IMR-90 (cell line): ENCODE results near the gene UPK1B. TPM values are rescaled to one million over a fixed set of nuclear protein-coding genes. Genes with fewer than 3 reads are reported as not detected.

Source experiments
- ATAC-seq: fragments of 200-7000 bp; cut with Tn5 transposase; 2 replicates; pipeline ENCODE4 v1.9.1; 2020; ENCODE audit warnings: low read depth, mild to moderate bottlenecking, moderate library complexity
- BruUV-seq: library from RNA; stranded (reverse); fragments of 400-500 nt; replicated peaks from 2 replicates; lab custom pipeline; 2021; lab: Mats Ljungman, UMichigan
- CTCF ChIA-PET: fragments of 300-600 bp; formaldehyde crosslinking; extraction: SDS; loops from one replicate; lab custom pipeline; 2021; ENCODE audit warnings: antibody characterized with exemption; lab: Yijun Ruan, JAX
- POLR2A ChIA-PET: fragments of 300-600 bp; sonication (Branson Sonifier 250); formaldehyde crosslinking; loops from one replicate; lab custom pipeline; 2022; ENCODE audit warnings: antibody characterized with exemption; ENCODE audit not compliant: unreplicated experiment; lab: Charles Lee
- DNase-seq: peaks from one replicate; pipeline ENCODE4 v3.0.0; 2013
- H2AFZ ChIP-seq: replicated peaks from 2 replicates; pipeline ENCODE3; 2013; ENCODE audit warnings: low read length, mild to moderate bottlenecking; ENCODE audit not compliant: poor library complexity
- H2AK5ac ChIP-seq: 2 replicates; pipeline ENCODE4 v1.6.1; 2013; ENCODE audit warnings: low read depth, low read length, inconsistent platforms
- H2AK9ac ChIP-seq: replicated peaks from 2 replicates; pipeline ENCODE3; 2013; ENCODE audit warnings: mild to moderate bottlenecking, low read depth, low read length, moderate library complexity; ENCODE audit not compliant: poor library complexity
- H2BK120ac ChIP-seq: 2 replicates; pipeline ENCODE4 v1.6.1; 2013; ENCODE audit warnings: low read depth, low read length, inconsistent platforms
- H2BK15ac ChIP-seq: 3 replicates; pipeline ENCODE4 v1.6.1; 2013; ENCODE audit warnings: low read depth, low read length, inconsistent platforms
- H2BK20ac ChIP-seq: 2 replicates; pipeline ENCODE4 v1.6.1; 2013; ENCODE audit warnings: low read depth, mild to moderate bottlenecking, inconsistent platforms, low read length, moderate library complexity
- H2BK5ac ChIP-seq: 2 replicates; pipeline ENCODE4 v1.6.1; 2013; ENCODE audit warnings: mild to moderate bottlenecking, low read depth, low read length, inconsistent platforms; ENCODE audit not compliant: poor library complexity, severe bottlenecking
- H3K14ac ChIP-seq: replicated peaks from 2 replicates; pipeline ENCODE4 v1.6.1; 2013; ENCODE audit warnings: low read depth, low read length, inconsistent platforms
- H3K18ac ChIP-seq: 2 replicates; pipeline ENCODE4 v1.6.1; 2013; ENCODE audit warnings: low read depth, low read length, control low read depth
- H3K23ac ChIP-seq: 2 replicates; pipeline ENCODE4 v1.6.1; 2013; ENCODE audit warnings: low read depth, low read length, inconsistent platforms
- H3K27ac ChIP-seq: 2 replicates; pipeline ENCODE4 v1.5.1; 2013; ENCODE audit warnings: mild to moderate bottlenecking, control low read depth, low read length; ENCODE audit not compliant: insufficient read depth
- H3K27me3 ChIP-seq: 2 replicates; pipeline ENCODE4 v1.6.1; 2013; ENCODE audit warnings: low read length; ENCODE audit not compliant: control insufficient read depth, insufficient read depth
- H3K36me3 ChIP-seq: 2 replicates; pipeline ENCODE4 v1.6.1; 2013; ENCODE audit warnings: low read length, mixed read lengths; ENCODE audit not compliant: control insufficient read depth, insufficient read depth
- H3K4ac ChIP-seq: 2 replicates; pipeline ENCODE4 v1.6.1; 2013; ENCODE audit warnings: low read depth, low read length, inconsistent platforms
- H3K4me1 ChIP-seq: 2 replicates; pipeline ENCODE4 v1.6.1; 2013; ENCODE audit warnings: low read length, mixed read lengths; ENCODE audit not compliant: control insufficient read depth, insufficient read depth
- H3K4me2 ChIP-seq: 2 replicates; pipeline ENCODE4 v1.6.1; 2013; ENCODE audit warnings: low read depth, mild to moderate bottlenecking, control low read depth, low read length, moderate library complexity
- H3K4me3 ChIP-seq: 2 replicates; pipeline ENCODE4 v1.5.1; 2013; ENCODE audit warnings: low read depth, mild to moderate bottlenecking, control low read depth, low read length, moderate library complexity; ENCODE audit not compliant: insufficient read depth
- H3K56ac ChIP-seq: 2 replicates; pipeline ENCODE4 v1.6.1; 2013; ENCODE audit warnings: low read length, inconsistent platforms; ENCODE audit not compliant: insufficient read depth; ENCODE audit errors: extremely low read depth
- H3K79me1 ChIP-seq, 2 experiments: 2 replicates each; pipeline ENCODE4 v1.6.1; 2013; ENCODE audit warnings: low read length in 2 of 2, inconsistent platforms in 1 of 2, low read depth in 1 of 2
- H3K9ac ChIP-seq: 2 replicates; pipeline ENCODE4 v1.6.1; 2013; ENCODE audit warnings: low read depth, low read length, control low read depth
- H3K9me1 ChIP-seq: 2 replicates; pipeline ENCODE4 v1.6.1; 2013; ENCODE audit warnings: low read length, inconsistent platforms; ENCODE audit not compliant: insufficient read depth
- H3K9me3 ChIP-seq: 2 replicates; pipeline ENCODE4 v1.6.1; 2013; ENCODE audit warnings: low read length; ENCODE audit not compliant: control insufficient read depth, insufficient read depth
- H4K20me1 ChIP-seq: 2 replicates; pipeline ENCODE4 v1.6.1; 2013; ENCODE audit warnings: low read length, inconsistent platforms; ENCODE audit not compliant: insufficient read depth
- H4K5ac ChIP-seq: 2 replicates; pipeline ENCODE4 v1.6.1; 2013; ENCODE audit warnings: mild to moderate bottlenecking, low read depth, low read length, control low read depth
- H4K8ac ChIP-seq, 2 experiments: 2 replicates each; pipeline ENCODE4 v1.6.1; 2013; ENCODE audit warnings: low read depth in 2 of 2, low read length in 2 of 2, control low read depth in 1 of 2, inconsistent platforms in 1 of 2
- H4K91ac ChIP-seq: 2 replicates; pipeline ENCODE4 v1.6.1; 2013; ENCODE audit warnings: low read depth, low read length, inconsistent platforms; ENCODE audit not compliant: insufficient read depth
- BHLHE40 ChIP-seq: fragments of 150-350 bp; IDR thresholded peaks from 2 replicates; pipeline ENCODE4 v1.6.1; 2016; ENCODE audit warnings: mild to moderate bottlenecking, low read depth, low read length
- CEBPB ChIP-seq: IDR thresholded peaks from 2 replicates; pipeline ENCODE4 v1.6.1; 2012; ENCODE audit warnings: low read depth, low read length, improper control_type of control experiment
- CHD1 ChIP-seq: IDR thresholded peaks from 2 replicates; pipeline ENCODE4 v1.6.1; 2012; ENCODE audit warnings: low read depth, low read length, improper control_type of control experiment
- FOS ChIP-seq: fragments of 150-350 bp; IDR thresholded peaks from 2 replicates; pipeline ENCODE4 v1.6.1; 2016; ENCODE audit warnings: low read depth, low read length
- RAD21 ChIP-seq: IDR thresholded peaks from 2 replicates; pipeline ENCODE4 v1.6.1; 2012; ENCODE audit warnings: low read length, improper control_type of control experiment
- SMC3 ChIP-seq: fragments of 150-350 bp; IDR thresholded peaks from 2 replicates; pipeline ENCODE4 v1.6.1; 2016; ENCODE audit warnings: low read depth, mild to moderate bottlenecking, antibody characterized with exemption, low read length, moderate library complexity
- WGBS, 2 experiments: methylation state at CpG; one replicate each; pipeline versions ENCODE4 v1.1.5 to v1.1.7; 2013; ENCODE audit warnings: missing lambda C conversion rate in 2 of 2; ENCODE audit not compliant: insufficient read length in 1 of 2; ENCODE audit errors: extremely low coverage in 2 of 2; 5-methylcytosine and 5-hydroxymethylcytosine counted together
- dilution Hi-C: fragments of 300-500 bp; cut with HindIII; formaldehyde crosslinking; loops from one replicate; pipeline ENCODE4 v1.14.3; 2018; ENCODE audit warnings: low sequenced_read_pairs; ENCODE audit not compliant: unreplicated experiment
- in situ Hi-C: fragments of 300-500 bp; cut with MboI; formaldehyde crosslinking; loops from 3 replicates; pipeline ENCODE4 v1.14.3; 2019; ENCODE audit warnings: low sequenced_read_pairs, inconsistent platforms, mixed read lengths
- intact Hi-C: fragments of 100-400 bp; cut with micrococcal nuclease; formaldehyde crosslinking; loops from 2 replicates; pipeline ENCODE4 v1.10.0; 2022
- polyA plus RNA-seq, 3 experiments: library from polyadenylated mRNA; depleted of rRNA; stranded (reverse); fragments of >200 nt; gene quantifications; 2 replicates each; pipeline ENCODE4 v1.2.3, GENCODE V29; 2012; ENCODE audit warnings: low replicate concordance in 1 of 3
- total RNA-seq: library from RNA; depleted of rRNA; stranded (reverse); fragments of >200 nt; gene quantifications from 2 replicates; pipeline ENCODE4 v1.2.3, GENCODE V29; 2012

Gene UPK1B
- total and polyA plus RNA-seq, 2 of the 4 experiments (the other 2 are of a cell fraction), result 0.36 to 0.55 TPM

- no peak overlapping the region for H3K56ac ChIP-seq
- no peak overlapping the region for H3K14ac ChIP-seq
- no peak overlapping the region for H2BK15ac ChIP-seq
- dilution Hi-C loops, result no loop called here
- H2AK9ac ChIP-seq, result no peak overlapping the region
- no peak overlapping the region for H2AFZ ChIP-seq
- no peaks in the 10 kb centered on the region for H3K36me3 ChIP-seq
- no peak overlapping the region for H2AK5ac ChIP-seq
- no peaks in the 10 kb centered on the region for H4K20me1 ChIP-seq
- H3K27me3 ChIP-seq, result no peaks in the 10 kb centered on the region
- ATAC-seq (peak; percentile 56), DNase-seq (peak; percentile 92)
- CTCF ChIA-PET, result interaction anchor here (1.7 kb wide), 1 partner anchor 92 kb away, joined by 17 read pairs; the partner anchor contains the start of gene B4GALT4
- H3K9me1 ChIP-seq, result peaks cover 2% of the 10 kb centered on the region; the same call in 1 of the 2 replicates
- H3K27ac ChIP-seq, result no peak overlapping the region
- no peak overlapping the region for H3K9ac ChIP-seq
- BruUV-seq, result no TSS peak
- in situ Hi-C loops, result loop anchor here (5.0 to 25.0 kb wide), 2 partner anchors 93 to 538 kb away; partner anchors contain the start of genes B4GALT4 and COX17
- intact Hi-C loops, result loop anchor here (1.0 to 5.0 kb wide), 2 partner anchors 33 to 92 kb away; no protein-coding TSS in a partner anchor
- peak overlapping the region; percentile 46; the same call in 1 of the 2 replicates for H3K4me2 ChIP-seq
- POLR2A ChIA-PET, result interaction anchor here (0.6 kb wide), 1 partner anchor 82 kb away, joined by 9 read pairs; no protein-coding TSS in a partner anchor
- H3K18ac ChIP-seq, result peak overlapping the region; percentile 92; the same call in 1 of the 2 replicates
- H3K4me3 ChIP-seq, result no peak overlapping the region
- no peaks in the 10 kb centered on the region for H3K79me1 ChIP-seq
- no peak overlapping the region for H4K5ac ChIP-seq
- WGBS, 2 experiments, result no CpG with 5 or more reads among the region's 4 CpGs
- TF ChIP-seq CHD1 (no peak), CEBPB (0 out of 2 replicates have a peak, but pooled peaks have one; percentile 2), RAD21 (no peak), BHLHE40 (peak; percentile 54; the same call in 1 of the 2 replicates), SMC3 (no peak), FOS (peak; percentile 55; the same call in 1 of the 2 replicates)
- no peaks in the 10 kb centered on the region for H3K9me3 ChIP-seq
- no peak overlapping the region for H3K4ac ChIP-seq
- H3K4me1 ChIP-seq, result peaks cover 4% of the 10 kb centered on the region
- H2BK20ac ChIP-seq, result no peak overlapping the region
- no peak overlapping the region; the same call in 1 of the 2 replicates for H4K91ac ChIP-seq
- H2BK5ac ChIP-seq, result peak overlapping the region; percentile 98
- H2BK120ac ChIP-seq, result no peak overlapping the region
- no peak overlapping the region for H4K8ac ChIP-seq
- H3K23ac ChIP-seq, result no peak overlapping the region
Observed at GRCh38 chr3:119149484-119149883, 23.9 kb upstream of the UPK1B start.
